HEK293T (cell line): ENCODE data around the gene APMAP.
"Not testable (repeated sequence)": the region's sequence is repeated elsewhere in the genome, so short reads cannot be mapped to it uniquely, and the experiment has no call there.

ENCODE experiments used
- CTCF ChIA-PET: fragments of 350-600 bp; formaldehyde crosslinking; extraction: SDS; loops from one replicate; lab custom pipeline; 2021; ENCODE audit warnings: antibody characterized with exemption, inconsistent platforms; lab: Yijun Ruan, JAX
- POLR2A ChIA-PET: fragments of 350-600 bp; formaldehyde crosslinking; extraction: SDS; loops from one replicate; lab custom pipeline; 2020; ENCODE audit warnings: antibody characterized with exemption, inconsistent platforms; lab: Yijun Ruan, JAX
- DNase-seq: peaks from one replicate; pipeline ENCODE4 v3.0.0; 2012; ENCODE audit warnings: mixed read lengths; ENCODE audit errors: extremely low spot score
- ARNT ChIP-seq: fragments of 450-650 bp; IDR thresholded peaks from 2 replicates; pipeline ENCODE4 v1.6.1; 2017; ENCODE audit warnings: mild to moderate bottlenecking
- BHLHE40 ChIP-seq: fragments of 450-650 bp; IDR thresholded peaks from 2 replicates; pipeline ENCODE4 v1.6.1; 2016; ENCODE audit warnings: mild to moderate bottlenecking, moderate library complexity, borderline replicate concordance
- CTBP1 ChIP-seq: fragments of 450-650 bp; IDR thresholded peaks from 2 replicates; pipeline ENCODE4 v1.6.1; 2016; ENCODE audit warnings: borderline replicate concordance
- ELF4 ChIP-seq: fragments of 450-650 bp; IDR thresholded peaks from 2 replicates; pipeline ENCODE4 v1.6.1; 2017; ENCODE audit warnings: antibody characterized with exemption
- FOXA1 ChIP-seq: fragments of 450-650 bp; IDR thresholded peaks from 2 replicates; pipeline ENCODE4 v1.6.1; 2016; ENCODE audit warnings: mild to moderate bottlenecking
- FOXK2 ChIP-seq: fragments of 450-650 bp; IDR thresholded peaks from 2 replicates; pipeline ENCODE4 v1.6.1; 2016; ENCODE audit warnings: mild to moderate bottlenecking
- FOXM1 ChIP-seq: fragments of 450-650 bp; IDR thresholded peaks from 2 replicates; pipeline ENCODE4 v1.6.1; 2017; ENCODE audit warnings: mild to moderate bottlenecking, borderline replicate concordance
- HDGF ChIP-seq: fragments of 450-650 bp; IDR thresholded peaks from 2 replicates; pipeline ENCODE4 v1.6.1; 2017; ENCODE audit warnings: antibody characterized with exemption, borderline replicate concordance
- L3MBTL2 ChIP-seq: fragments of 450-650 bp; conservative IDR thresholded peaks from 2 replicates; pipeline ENCODE4 v1.6.1; 2016; ENCODE audit warnings: mild to moderate bottlenecking
- LEF1 ChIP-seq: fragments of 450-650 bp; IDR thresholded peaks from 2 replicates; pipeline ENCODE4 v1.6.1; 2017; ENCODE audit warnings: mild to moderate bottlenecking, borderline replicate concordance
- NFRKB ChIP-seq: fragments of 450-650 bp; IDR thresholded peaks from 2 replicates; pipeline ENCODE4 v1.6.1; 2016; ENCODE audit warnings: mild to moderate bottlenecking, moderate library complexity
- SP1 ChIP-seq: fragments of 450-650 bp; IDR thresholded peaks from 2 replicates; pipeline ENCODE4 v1.6.1; 2017
- SUZ12 ChIP-seq: fragments of 450-650 bp; IDR thresholded peaks from 2 replicates; pipeline ENCODE4 v1.6.1; 2016; ENCODE audit warnings: mild to moderate bottlenecking
- TARDBP ChIP-seq: fragments of 450-650 bp; IDR thresholded peaks from 2 replicates; pipeline ENCODE4 v1.6.1; 2016
- ZNF384 ChIP-seq: fragments of 450-650 bp; IDR thresholded peaks from 2 replicates; pipeline ENCODE4 v1.6.1; 2016
- TF ChIP-seq, protein P1 (sequence below): fragments of 450-650 bp; IDR thresholded peaks from 2 replicates; pipeline ENCODE4 v1.6.1; 2016

The APMAP gene

DNA sequence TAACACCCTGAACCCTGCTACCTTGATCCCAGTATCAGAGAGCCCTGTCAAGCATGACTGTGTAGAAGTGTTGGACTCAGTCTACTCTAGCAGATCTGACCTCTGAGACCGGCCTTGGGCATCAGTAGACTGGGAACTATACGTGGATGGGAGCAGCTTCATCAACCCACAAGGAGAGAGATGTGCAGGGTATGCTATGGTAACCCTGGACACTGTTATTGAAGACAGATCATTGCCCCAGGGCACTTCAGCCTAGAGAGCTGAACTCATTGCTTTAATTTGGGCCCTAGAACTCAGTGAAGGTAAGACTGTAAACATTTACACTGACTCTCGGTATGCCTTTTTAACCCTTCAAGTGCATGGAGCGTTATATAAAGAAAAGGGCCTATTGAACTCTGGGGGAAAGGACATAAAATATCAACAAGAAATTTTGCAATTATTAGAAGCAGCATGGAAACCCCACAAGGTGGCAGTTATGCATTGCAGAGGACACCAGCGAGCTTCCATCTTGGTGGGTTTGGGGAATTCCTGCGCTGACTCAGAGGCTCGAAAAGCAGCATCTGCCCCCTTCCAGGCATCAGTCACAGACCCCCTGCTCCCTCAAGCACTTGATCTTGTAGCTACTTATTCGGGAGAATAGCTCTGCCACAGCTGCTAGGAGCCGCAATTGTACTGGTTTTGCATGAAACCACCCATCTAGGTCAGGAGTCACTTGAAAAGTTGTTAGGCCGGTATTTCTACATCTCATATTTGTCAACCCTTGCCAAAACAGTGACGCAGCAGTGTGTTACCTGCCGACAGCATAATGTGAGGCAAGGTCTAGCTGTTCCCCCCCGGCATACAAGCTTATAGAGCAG, 62.5 kb downstream of the APMAP start:
- DNase-seq = not testable (repeated sequence)
- ChIA-PET POLR2A (interaction anchor here (1.1 kb wide), 1 partner anchor 63 kb away, joined by 3 read pairs; the partner anchor contains the start of gene APMAP), CTCF (interaction anchor here (1.0 to 1.7 kb wide), 3 partner anchors 10 to 136 kb away, joined by 3 to 7 read pairs (median 3); no protein-coding TSS in a partner anchor)

DNA sequence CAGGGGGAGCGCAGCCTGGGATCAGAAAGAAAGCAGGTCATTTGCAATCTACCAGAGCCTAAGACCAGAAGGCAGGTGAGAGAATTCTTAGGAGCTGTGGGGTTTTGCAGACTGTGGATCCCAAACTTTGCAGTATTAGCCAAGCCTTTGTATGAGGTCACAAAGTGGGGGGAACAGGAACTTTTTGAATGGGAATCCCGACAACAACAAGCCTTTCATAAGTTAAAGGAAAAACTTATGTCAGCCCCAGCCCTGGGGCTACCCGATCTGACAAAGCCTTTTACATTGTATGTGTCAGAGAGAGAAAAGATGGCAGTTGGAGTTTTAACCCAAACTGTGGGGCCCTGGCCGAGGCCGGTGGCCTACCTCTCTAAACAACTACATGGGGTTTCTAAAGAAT, 63.3 kb downstream of the APMAP start:
- POLR2A ChIA-PET = not testable (repeated sequence)
- CTCF ChIA-PET = interaction anchor here (0.6 to 1.7 kb wide), 2 partner anchors 11 to 144 kb away, joined by 3 to 7 read pairs; no protein-coding TSS in a partner anchor

DNA sequence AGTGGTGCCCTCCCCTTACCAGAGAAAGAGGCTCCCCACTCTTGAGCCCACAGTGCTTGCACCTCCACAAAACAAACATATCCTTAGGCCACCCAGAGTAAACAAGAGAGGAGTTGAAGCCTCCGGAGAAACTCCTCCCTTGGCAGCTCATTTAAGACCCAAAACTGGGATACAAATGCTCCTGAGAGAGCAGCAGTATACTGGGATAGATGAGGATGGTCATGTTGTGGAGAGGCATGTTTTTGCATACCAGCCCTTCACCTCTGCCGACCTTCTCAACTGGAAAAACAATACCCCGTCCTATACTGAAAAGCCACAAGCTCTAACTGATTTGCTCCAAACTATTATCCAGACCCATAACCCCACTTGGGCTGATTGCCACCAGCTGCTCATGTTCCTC, 71.8 kb downstream of the APMAP start:
- POLR2A ChIA-PET, DNase-seq: not testable (repeated sequence)
- CTCF ChIA-PET = interaction anchor here (1.0 kb wide), 1 partner anchor 10 kb away, joined by 3 read pairs; no protein-coding TSS in a partner anchor

More for the DNA sequence above, 63.3 kb downstream of the APMAP start:
- not testable (repeated sequence) for DNase-seq

DNA sequence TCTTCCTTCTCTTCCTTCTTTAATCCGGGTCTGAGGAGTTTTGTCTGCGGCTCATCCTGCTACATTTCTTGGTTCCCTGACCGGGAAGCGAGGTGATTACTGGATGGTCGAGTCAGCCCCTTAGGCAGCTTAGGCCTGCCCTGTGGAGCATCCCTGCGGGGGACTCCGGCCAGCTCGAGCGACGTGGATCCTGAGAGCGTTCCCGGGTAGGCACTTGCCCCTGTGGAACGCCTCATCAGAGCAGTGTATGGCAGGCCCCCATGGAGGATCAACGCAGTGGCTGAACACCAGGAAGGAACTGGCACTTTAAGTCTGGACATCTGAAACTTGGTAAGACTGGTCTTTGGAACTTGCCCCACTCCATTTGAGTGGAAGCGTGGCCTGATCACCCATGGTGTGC, 72.9 kb downstream of the APMAP start:
- CTCF ChIA-PET, DNase-seq, POLR2A ChIA-PET: not testable (repeated sequence)

DNA sequence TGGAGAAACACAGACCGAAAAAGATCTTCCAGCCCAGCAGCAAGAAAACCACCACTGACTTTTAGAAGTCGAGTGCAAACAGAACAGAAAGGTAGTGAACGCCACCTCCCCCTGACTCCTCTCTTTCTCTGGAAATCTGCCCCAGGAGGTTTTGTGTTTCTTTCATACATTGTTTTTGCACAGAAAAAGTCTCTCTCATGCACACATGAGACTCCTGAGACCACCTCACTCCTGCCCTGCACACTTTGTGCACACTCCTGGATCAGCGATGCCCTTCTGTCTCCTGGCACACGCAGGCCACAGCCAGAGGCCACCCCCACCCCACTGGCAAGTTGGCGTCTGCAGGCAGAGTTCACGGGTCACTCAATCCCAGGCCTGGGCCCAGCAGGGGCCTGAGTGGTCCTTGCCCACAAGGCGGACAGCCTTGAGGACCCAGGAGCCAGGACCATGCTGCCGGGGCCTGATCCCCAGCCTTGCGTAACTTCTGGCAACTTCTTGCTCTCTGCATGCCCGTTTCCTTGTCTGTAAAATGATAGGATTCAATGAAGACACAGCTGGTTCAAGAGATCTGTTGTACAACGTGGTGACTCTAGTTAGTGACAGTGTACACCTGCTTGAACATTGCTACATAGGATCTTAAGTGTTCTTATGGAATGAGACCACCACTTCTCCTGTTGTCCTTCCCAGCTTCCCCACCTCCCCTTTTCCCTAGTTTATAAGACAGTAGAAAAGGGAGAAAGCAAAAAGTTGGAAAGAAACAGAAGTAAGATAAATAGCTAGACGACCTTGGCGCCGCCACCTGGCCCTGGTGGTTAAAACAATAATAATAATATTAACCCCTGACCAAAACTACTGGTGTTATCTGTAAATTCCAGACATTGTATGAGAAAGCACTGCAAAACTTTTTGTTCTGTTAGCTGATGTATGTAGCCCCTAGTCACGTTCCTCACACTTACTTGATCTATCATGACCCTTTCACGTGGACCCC, 73.7 kb downstream of the APMAP start:
- no peak for DNase-seq
- CTCF ChIA-PET = interaction anchor here (0.7 to 1.7 kb wide), 3 partner anchors 11 to 981 kb away, joined by 3 to 7 read pairs (median 5); no protein-coding TSS in a partner anchor
- TF ChIP-seq ELF4 = no peak
- no peak for TF ChIP-seq L3MBTL2
- TF ChIP-seq SUZ12 = no peak

DNA sequence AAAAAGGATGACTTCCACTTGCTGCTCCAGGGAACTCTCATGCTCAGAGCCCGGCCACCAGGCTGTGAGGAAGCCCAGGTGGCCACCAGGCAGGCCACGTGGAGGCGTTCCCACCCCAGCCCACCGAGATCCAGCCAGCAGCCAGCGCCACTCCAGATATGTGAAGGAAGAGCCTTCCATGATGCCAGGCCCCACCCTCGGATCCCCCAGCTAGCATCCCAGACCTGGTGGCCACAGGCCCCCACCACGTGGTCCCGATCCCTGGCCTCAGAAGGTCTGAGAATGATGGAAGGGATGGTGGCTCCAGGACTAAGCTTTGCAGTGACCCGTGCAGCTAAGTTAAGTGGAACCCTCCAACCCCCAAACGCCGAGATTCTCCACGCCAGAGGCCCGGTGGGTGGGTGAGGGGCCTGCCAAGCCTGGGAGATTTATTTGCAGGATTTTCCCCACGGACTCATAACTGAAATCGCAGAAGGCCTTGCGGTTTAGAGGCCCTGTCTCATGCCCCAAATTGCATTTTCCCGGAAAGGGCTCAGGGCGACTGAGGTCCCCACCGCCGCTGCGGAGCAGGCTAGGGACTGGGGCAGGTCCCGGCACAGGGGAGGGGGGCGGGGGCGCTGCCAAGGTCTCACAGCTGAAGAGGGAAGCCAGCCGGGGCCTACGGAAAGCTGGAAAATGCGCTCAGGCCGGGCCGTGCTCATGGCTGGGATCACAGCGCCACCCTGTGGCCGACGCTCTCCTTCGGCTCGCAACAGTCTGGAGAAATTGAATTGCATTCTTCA, 74.6 kb downstream of the APMAP start:
- ChIA-PET POLR2A (no interaction called here), CTCF (interaction anchor here (0.7 to 1.7 kb wide), 6 partner anchors 12 to 980 kb away, joined by 3 to 7 read pairs (median 4); no protein-coding TSS in a partner anchor)
- peak; percentile 80 for DNase-seq
- TF ChIP-seq SUZ12 (no peak), ARNT (no peak), TARDBP (no peak), BHLHE40 (no peak), NFRKB (no peak), CTBP1 (no peak), LEF1 (no peak)
- TF ChIP-seq, protein P1, sequence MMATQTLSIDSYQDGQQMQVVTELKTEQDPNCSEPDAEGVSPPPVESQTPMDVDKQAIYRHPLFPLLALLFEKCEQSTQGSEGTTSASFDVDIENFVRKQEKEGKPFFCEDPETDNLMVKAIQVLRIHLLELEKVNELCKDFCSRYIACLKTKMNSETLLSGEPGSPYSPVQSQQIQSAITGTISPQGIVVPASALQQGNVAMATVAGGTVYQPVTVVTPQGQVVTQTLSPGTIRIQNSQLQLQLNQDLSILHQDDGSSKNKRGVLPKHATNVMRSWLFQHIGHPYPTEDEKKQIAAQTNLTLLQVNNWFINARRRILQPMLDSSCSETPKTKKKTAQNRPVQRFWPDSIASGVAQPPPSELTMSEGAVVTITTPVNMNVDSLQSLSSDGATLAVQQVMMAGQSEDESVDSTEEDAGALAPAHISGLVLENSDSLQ = no peak

More for the DNA sequence above, 73.7 kb downstream of the APMAP start:
- POLR2A ChIA-PET = no interaction called here

DNA sequence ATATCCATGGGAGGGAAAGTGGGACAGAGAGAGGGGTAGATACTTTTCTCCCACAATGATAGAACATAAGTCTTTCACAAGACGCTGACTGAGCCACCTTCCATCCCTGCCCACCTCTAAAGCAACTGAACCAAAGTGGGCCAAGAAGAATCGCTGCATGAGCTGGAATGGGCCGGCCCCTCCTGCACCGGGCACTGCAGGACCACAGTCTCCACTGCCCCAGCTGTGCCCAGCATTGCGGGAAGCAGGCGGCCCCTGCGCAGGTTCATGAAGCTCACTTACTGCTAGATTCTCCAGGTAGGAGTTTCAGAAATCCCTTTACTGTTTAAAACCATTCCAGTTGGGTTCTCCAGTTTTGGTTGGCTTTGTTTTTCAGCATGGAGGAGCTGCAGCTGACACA, 75.5 kb downstream of the APMAP start:
- CTCF ChIA-PET = interaction anchor here (0.6 to 1.7 kb wide), 2 partner anchors 979 to 1013 kb away, joined by 3 to 5 read pairs; no protein-coding TSS in a partner anchor
- POLR2A ChIA-PET = no interaction called here
- no peak for TF ChIP-seq ARNT
- no peak for TF ChIP-seq CTBP1
- TF ChIP-seq HDGF = no peak
- no peak for TF ChIP-seq BHLHE40
- TF ChIP-seq FOXA1 = no peak
- TF ChIP-seq NFRKB = no peak
- no peak for TF ChIP-seq SUZ12
- no peak for TF ChIP-seq ELF4
- no peak for TF ChIP-seq SP1
- TF ChIP-seq, protein P1 = no peak
- no peak for TF ChIP-seq L3MBTL2
- no peak for TF ChIP-seq FOXM1
- TF ChIP-seq LEF1 = no peak
- TF ChIP-seq ZNF384 = no peak
- no peak for TF ChIP-seq TARDBP
- TF ChIP-seq FOXK2 = no peak
- no peak for DNase-seq
